ENCODE data around the gene INSM1.

INSM1 gene

GRCh38 chr20:20391766-20392165 is 23.9 kb downstream of the INSM1 start:
- H3K4me3 ChIP-seq (ENCODE audit: low read depth, low read length): no peak overlapping the region
- in situ Hi-C loops (cut with HindIII; ENCODE audit: low pct_ligation_motif_present, low sequenced_read_pairs): no loop called here
- no peaks in the 10 kb centered on the region for H3K36me3 ChIP-seq (replicated peaks)

DNA sequence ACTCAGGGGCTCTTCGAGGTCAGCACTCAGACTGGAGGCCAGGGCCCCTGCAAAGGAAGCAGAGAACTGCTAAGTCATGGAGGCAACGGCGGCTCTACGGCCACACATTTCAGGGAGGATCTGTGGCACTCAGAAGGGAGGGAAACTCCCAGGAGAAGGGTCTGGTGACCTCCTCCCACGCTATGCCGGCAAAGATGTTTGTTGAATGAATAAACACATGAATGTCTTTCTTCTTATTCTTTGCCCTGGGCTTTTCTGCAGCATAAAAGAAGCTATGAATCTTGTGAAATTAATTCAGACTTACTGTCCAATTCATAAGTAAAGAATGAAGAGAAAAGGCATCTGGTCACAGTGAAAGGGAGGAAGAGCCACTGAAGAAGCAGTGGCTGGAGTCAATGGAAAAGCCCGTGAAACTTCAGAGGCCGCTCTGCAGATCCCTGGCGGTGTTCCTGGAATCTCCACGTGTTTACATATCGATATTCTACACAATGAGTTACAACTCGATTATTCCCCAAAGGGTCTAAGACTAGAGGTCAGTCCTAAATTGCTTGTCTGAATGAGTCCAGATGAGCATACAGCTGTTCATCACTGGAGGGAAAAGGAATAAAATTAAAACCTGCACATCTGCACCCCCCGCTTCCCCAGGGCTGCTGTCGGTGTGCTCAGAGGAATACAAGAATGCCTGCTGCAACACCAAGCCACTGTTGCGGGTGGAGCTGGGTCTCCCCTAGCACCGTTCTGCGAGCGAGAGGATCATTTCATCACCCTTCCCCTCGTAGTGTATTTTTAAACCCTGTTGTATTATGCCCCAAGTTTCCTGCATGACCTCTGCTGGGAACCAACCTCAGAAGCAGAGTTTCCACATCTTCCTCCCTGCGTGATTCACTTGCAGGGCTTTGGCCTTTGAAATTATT is 25.6 kb downstream of the INSM1 start:
- Histone ChIP-seq H3K27me3 (replicated peaks) (no peaks in the 10 kb centered on the region), H3K36me3 (replicated peaks) (no peaks in the 10 kb centered on the region), H3K27ac (no peak overlapping the region), H3K4me3 (ENCODE audit: low read depth, low read length) (no peak overlapping the region)
- in situ Hi-C loops (cut with HindIII; ENCODE audit: low pct_ligation_motif_present, low sequenced_read_pairs): no loop called here
- peak; percentile 19 for DNase-seq
- TF ChIP-seq CTCF (IDR thresholded peaks at IDR 0.05; ENCODE audit: low read depth, low read length, missing control alignments): no peak

More at GRCh38 chr20:20391766-20392165, 23.9 kb downstream of the INSM1 start:
- no peaks in the 10 kb centered on the region for H3K27me3 ChIP-seq (replicated peaks)
- DNase-seq: no peak
- no peak for TF ChIP-seq CTCF (IDR thresholded peaks at IDR 0.05; ENCODE audit: low read depth, low read length, missing control alignments)
- no peak overlapping the region for H3K27ac ChIP-seq

DNA sequence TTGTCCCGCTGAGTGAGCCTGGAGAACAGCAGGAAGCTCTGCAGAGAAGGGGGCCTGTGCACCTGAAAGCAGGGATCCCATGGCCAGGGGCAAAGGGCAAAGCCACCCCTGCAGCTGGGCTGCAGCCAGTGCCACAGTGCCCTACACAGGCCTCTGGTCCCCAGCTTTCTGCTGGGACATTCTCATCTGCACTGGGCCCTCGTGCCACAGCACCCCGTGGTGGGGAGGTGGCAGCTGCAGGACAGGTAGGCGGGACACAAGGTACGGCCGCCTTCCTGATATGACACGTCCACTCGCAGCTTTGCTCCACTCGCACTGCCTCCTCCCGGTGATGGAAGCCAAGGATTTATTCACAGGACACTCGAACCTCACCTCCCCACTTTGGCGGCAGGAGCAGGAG is 27.2 kb downstream of the INSM1 start:
- no peak for TF ChIP-seq CTCF (IDR thresholded peaks at IDR 0.05; ENCODE audit: low read depth, low read length, missing control alignments)
- H3K4me3 ChIP-seq (ENCODE audit: low read depth, low read length): no peak overlapping the region
- H3K27ac ChIP-seq: no peak overlapping the region
- no peak for DNase-seq
- no peaks in the 10 kb centered on the region for H3K36me3 ChIP-seq (replicated peaks)
- no peaks in the 10 kb centered on the region for H3K27me3 ChIP-seq (replicated peaks)
- in situ Hi-C loops (cut with HindIII; ENCODE audit: low pct_ligation_motif_present, low sequenced_read_pairs): no loop called here

- in situ Hi-C loops (cut with HindIII; ENCODE audit: low pct_ligation_motif_present, low sequenced_read_pairs): no loop called here
Measured at GRCh38 chr20:20395903-20396568, 28.1 kb downstream of the INSM1 start.

GRCh38 chr20:20396794-20397193 is 28.9 kb downstream of the INSM1 start:
- no peak overlapping the region for H3K27ac ChIP-seq
- no peak for DNase-seq
- no peak overlapping the region for H3K4me3 ChIP-seq (ENCODE audit: low read depth, low read length)
- H3K36me3 ChIP-seq (replicated peaks): no peaks in the 10 kb centered on the region
- H3K27me3 ChIP-seq (replicated peaks): no peaks in the 10 kb centered on the region
- TF ChIP-seq CTCF (IDR thresholded peaks at IDR 0.05; ENCODE audit: low read depth, low read length, missing control alignments): no peak
- in situ Hi-C loops (cut with HindIII; ENCODE audit: low pct_ligation_motif_present, low sequenced_read_pairs): no loop called here

More at GRCh38 chr20:20395903-20396568, 28.1 kb downstream of the INSM1 start:
- no peak overlapping the region for H3K4me3 ChIP-seq (ENCODE audit: low read depth, low read length)
- no peak for DNase-seq
- no peaks in the 10 kb centered on the region for H3K36me3 ChIP-seq (replicated peaks)
- no peak for TF ChIP-seq CTCF (IDR thresholded peaks at IDR 0.05; ENCODE audit: low read depth, low read length, missing control alignments)
- H3K27me3 ChIP-seq (replicated peaks): no peaks in the 10 kb centered on the region
- no peak overlapping the region for H3K27ac ChIP-seq

All from brain microvascular endothelial cell (primary cell).